Heart right ventricle (tissue), 16 donors: ENCODE measurements around the gene C19orf25. TPM values are rescaled to one million over a fixed set of nuclear protein-coding genes. Genes with fewer than 3 reads are reported as not detected.

Source experiments
- ATAC-seq, 8 donors: fragments of 200-7000 bp; cut with Tn5 transposase; one replicate each; pipeline ENCODE4 v1.9.1; 2020; ENCODE audit warnings: mild to moderate bottlenecking in 8 of 8, moderate library complexity in 8 of 8, moderate number of reproducible peaks in 1 of 8
- DNase-seq, 2 donors: peaks; one replicate each; pipeline ENCODE4 v3.0.0-alpha.2; 2020
- H3K27ac ChIP-seq, 10 donors: fragments of 200-600 bp; sonication (generic) in 2 of 10; one replicate each; pipeline versions ENCODE4 v1.5.0 to v1.8.0; 2020 to 2022; ENCODE audit warnings: mild to moderate bottlenecking in 3 of 10
- H3K27me3 ChIP-seq, 7 donors: fragments of 200-600 bp; one replicate each; pipeline ENCODE4 v1.8.0; 2021 to 2022; ENCODE audit warnings: mild to moderate bottlenecking in 2 of 7
- H3K36me3 ChIP-seq, 9 donors: fragments of 200-600 bp; sonication (generic) in 1 of 9; one replicate each; pipeline versions ENCODE4 v1.5.0 to v1.8.0; 2020 to 2022; ENCODE audit warnings: mild to moderate bottlenecking in 2 of 9
- H3K4me1 ChIP-seq, 9 donors: fragments of 200-600 bp; sonication (generic) in 1 of 9; one replicate each; pipeline versions ENCODE4 v1.5.0 to v1.8.0; 2020 to 2022; ENCODE audit warnings: mild to moderate bottlenecking in 4 of 9
- H3K4me3 ChIP-seq, 10 donors: fragments of 200-600 bp; sonication (generic) in 2 of 10; one replicate each; pipeline versions ENCODE4 v1.5.0 to v1.8.0; 2020 to 2022; ENCODE audit warnings: mild to moderate bottlenecking in 7 of 10, moderate library complexity in 2 of 10
- H3K9me3 ChIP-seq, 11 donors: fragments of 200-600 bp in 10 of 11; sonication (generic) in 2 of 11; one replicate each; pipeline versions ENCODE4 v1.5.0 to v1.8.0; 2013 to 2022; ENCODE audit warnings: mild to moderate bottlenecking in 2 of 11, control low read depth in 1 of 11, moderate library complexity in 1 of 11
- CTCF ChIP-seq, 9 donors: fragments of 200-600 bp; sonication (generic) in 2 of 9; IDR thresholded peaks; one replicate each; pipeline versions ENCODE4 v1.5.0 to v1.8.0; 2021 to 2022; ENCODE audit warnings: antibody characterized with exemption in 9 of 9, mild to moderate bottlenecking in 5 of 9, moderate library complexity in 1 of 9
- WGBS, 2 donors: extraction: QIAGEN DNeasy Blood & Tissue Kit; methylation state at CpG; one replicate each; pipeline ENCODE4 v1.1.7; 2013; ENCODE audit warnings: inconsistent platforms in 1 of 2; 5-methylcytosine and 5-hydroxymethylcytosine counted together
- intact Hi-C, 10 donors: fragments of 100-400 bp; cut with DNase I; formaldehyde crosslinking; loops; one replicate each; pipeline versions ENCODE4 v1.11.1 to v1.14.2; 2022
- polyA plus RNA-seq, 2 donors: library from polyadenylated mRNA; stranded (reverse); fragments of 200-250 nt; gene quantifications; one replicate each; pipeline ENCODE4 v1.2.3, GENCODE V29; 2013
- total RNA-seq, 10 donors: library from RNA; stranded (reverse); fragmentation: NEBNext Ultra II Directional in 3 of 10; extraction: Animal tissue kit (Norgen Biotek cat#: 25700) in 3 of 10; gene quantifications; one replicate each; pipeline versions ENCODE4 v1.2.1 to v1.2.4, GENCODE V29; 2021 to 2023
- donor health status: Arrhythmogenic right ventricular cardiomyopathy.
- donor health status: ischemic (EF 13 %, LVEDD 7.1; RV severe dilation, severe dysfunction).
- donor health status: healthy with polysubstance abuse.
- donor health status: DM: no; HTN: yes; CAD: no.
- donor health status: DM: no; HTN: no; CAD: no.
- donor health status: ischemic (EF 25% LVEDD 6.9; RV normal size, moderate dysfunction).
- donor health status: ischemic (EF 25% LVEDD 5.7; RV mildly dilated, moderate dysfunction).
- donor health status: healthy.
- donor health status: DM: yes; HTN: yes; CAD: no.
- donor health status: Ischemic cardiomyopathy.
- donor health status: ischemic (EF 35%, LVEDD 5.7; RV mildly dilated, moderate dysfunction).
- donor health status: nonischemic (EF 11% LVEDD 7.7; RV severe dilation, severe dysfunction).
- donor health status: DM: yes; HTN: yes; CAD: no.
- donor health status: PGD.
- donor health status: ischemic (EF 29% LVEDD 5.4; RV normal size, mild dysfunction).
- donor health status: nonischemic (EF 23%, LVEDD 6.1; RV moderate dilation, normal function).

Gene C19orf25
- total and polyA plus RNA-seq, 12 donors, result 12.7 to 29.8 (median 15.4) TPM

DNA sequence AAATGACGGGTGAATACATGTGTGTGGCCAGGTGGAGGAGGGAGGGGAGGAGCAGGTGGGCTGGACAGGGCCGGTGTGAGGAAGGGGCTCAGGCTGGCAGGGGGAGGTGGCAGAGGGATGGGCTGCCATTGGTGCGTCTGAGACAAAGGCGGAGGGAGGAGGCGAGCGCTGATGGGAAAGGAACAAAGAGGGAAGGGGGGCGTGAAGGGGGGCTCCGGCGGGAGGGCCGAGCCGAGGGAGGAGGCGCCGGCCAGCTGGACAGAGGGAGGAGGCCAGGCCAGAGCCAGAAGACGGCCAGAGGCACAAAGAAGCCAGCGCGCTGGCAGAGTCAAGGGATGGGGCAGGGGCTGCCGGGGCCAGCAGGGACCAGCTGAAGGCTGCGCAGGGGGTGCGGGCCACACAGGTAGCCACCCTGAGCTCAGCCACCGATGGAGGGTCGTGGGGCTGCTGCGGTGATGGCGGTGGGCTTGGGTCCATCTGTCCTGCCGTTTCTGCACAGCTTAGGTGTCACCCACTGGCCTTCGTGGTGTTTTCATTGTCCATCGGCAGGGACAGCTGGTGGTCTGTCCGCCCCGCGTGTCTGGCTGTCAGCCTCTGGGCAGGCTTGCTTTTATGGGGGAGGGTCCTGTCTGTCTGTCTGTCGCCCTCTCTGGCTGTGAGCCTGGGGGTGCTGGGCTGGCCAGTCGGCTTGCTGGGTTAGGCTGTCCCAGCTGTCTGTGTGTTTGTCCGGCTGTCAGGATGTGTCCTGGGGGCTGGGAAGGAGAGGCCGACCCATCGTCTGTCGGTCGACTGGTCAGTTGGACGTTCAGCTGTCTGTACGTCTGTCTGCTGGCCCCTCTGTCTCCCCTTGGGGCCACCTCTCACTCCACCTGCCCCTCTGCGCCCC is 26.9 kb downstream of the C19orf25 start:
- WGBS, 2 donors, result 37 to 39% methylated on average over 34 to 39 of the region's 39 CpGs
- no peaks in the 10 kb centered on the region for H3K36me3 ChIP-seq
- TF ChIP-seq CTCF (IDR thresholded peaks at IDR 0.05), result no peak
- no peak for ATAC-seq
- H3K27me3 ChIP-seq, result peaks cover 57 to 100% (median 98%) of the 10 kb centered on the region in 7 donors
- H3K4me1 ChIP-seq, result peaks cover 7 to 41% (median 36%) of the 10 kb centered on the region in 9 donors
- intact Hi-C loops, result no loop called here
- no peak overlapping the region for H3K27ac ChIP-seq
- H3K4me3 ChIP-seq, result no peak overlapping the region
- H3K9me3 ChIP-seq, result no peaks in the 10 kb centered on the region
- no peak for DNase-seq

DNA sequence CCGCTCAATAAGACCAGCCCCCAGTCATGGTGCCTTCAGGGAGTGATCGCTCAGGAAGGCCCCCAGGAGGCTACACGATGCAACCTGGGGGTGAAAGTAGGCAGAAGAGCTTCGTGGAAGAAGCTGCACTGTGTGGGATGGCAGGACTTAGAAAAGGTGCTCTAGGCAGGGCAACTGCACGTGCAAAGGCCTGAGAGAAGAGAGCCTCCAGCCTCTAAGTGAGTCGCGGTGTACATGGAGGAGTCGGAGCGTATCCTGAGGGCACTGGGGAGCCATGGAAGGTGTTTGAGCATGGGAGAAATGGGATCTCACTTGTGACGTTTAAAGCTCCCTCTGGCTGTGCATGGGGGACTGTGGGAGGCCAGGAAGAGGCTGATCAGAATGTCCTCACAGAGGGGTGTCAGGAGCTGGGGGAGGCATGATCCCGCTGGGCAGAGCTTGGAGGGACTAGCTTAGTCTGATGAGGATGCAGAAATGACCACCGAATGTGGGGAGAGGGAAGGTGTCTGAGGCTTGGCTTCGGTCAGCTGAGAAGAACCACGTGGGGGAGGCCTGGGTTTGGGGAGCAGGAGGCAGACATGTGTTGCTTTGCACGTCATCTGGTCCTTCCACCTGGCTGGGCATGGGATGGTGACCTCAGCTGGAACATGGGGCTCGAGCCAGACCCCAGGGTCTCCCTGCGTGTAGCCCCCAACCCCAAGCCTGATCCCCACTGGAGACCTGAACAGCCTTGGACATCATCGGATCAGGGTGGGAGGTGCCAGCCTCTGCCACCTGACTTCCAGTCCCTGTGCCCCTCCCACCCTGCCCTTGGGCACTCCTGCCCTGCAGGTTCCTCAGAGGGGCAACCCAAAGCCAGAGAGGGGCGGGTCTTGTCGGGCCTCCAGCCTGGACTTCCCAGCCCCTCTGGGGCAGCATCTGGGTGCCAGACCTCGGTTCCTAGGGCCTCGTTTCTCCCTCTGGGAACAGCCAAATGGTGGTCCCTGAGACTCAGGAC is 28.0 kb downstream of the C19orf25 start:
- Histone ChIP-seq H3K4me3 (no peak overlapping the region), H3K9me3 (no peaks in the 10 kb centered on the region), H3K36me3 (no peaks in the 10 kb centered on the region), H3K4me1 (peaks cover 12 to 40% (median 35%) of the 10 kb centered on the region in 9 donors), H3K27ac (no peak overlapping the region), H3K27me3 (peaks cover 57 to 100% (median 98%) of the 10 kb centered on the region in 7 donors)
- intact Hi-C loops, result no loop called here
- DNase-seq, result no peak
- WGBS, 2 donors, result 60 to 61% methylated on average over 22 of the region's 22 CpGs
- TF ChIP-seq CTCF (IDR thresholded peaks at IDR 0.05), result no peak
- no peak for ATAC-seq

GRCh38 chr19:1449467-1450442 is 29.3 kb downstream of the C19orf25 start, which contains the start of gene APC2:
Gene APC2 (plus strand): TSS chr19:1450121. CDS start chr19:1453002, 2,881 bp downstream.
- ATAC-seq (no peak), DNase-seq (no peak)
- no peaks in the 10 kb centered on the region for H3K36me3 ChIP-seq
- H3K27me3 ChIP-seq, result peaks cover 53 to 100% (median 93%) of the 10 kb centered on the region in 7 donors
- no peak within 1 kb of the TSS for H3K4me3 ChIP-seq
- H3K27ac ChIP-seq, result no peak within 1 kb of the TSS
- no peak for TF ChIP-seq CTCF (IDR thresholded peaks at IDR 0.05)
- no peaks in the 10 kb centered on the region for H3K9me3 ChIP-seq
- 5 to 6% methylated on average over 63 to 74 of the region's 74 CpGs for WGBS, 2 donors
- H3K4me1 ChIP-seq, result peaks cover 15 to 39% (median 36%) of the 10 kb centered on the region in 9 donors
- intact Hi-C loops, result loop anchor here in 2 of 10 donors (10.0 kb wide), 1 partner anchor 65 kb away; the partner anchor contains the start of gene ADAMTSL5 (in 2 of the 2)
